Mucosa of stomach (tissue), 1 donor: ENCODE results near the gene PRKRIP1.

Experiments
- H3K27me3 ChIP-seq: one replicate; pipeline ENCODE4 v1.7.0; 2013; ENCODE audit warnings: mild to moderate bottlenecking, low read length; ENCODE audit not compliant: control insufficient read depth, insufficient read depth
- H3K36me3 ChIP-seq: one replicate; pipeline ENCODE4 v1.7.0; 2013; ENCODE audit warnings: low read length; ENCODE audit not compliant: control insufficient read depth, insufficient read depth
- H3K4me1 ChIP-seq: one replicate; pipeline ENCODE4 v1.7.0; 2013; ENCODE audit warnings: mild to moderate bottlenecking, low read length; ENCODE audit not compliant: control insufficient read depth, insufficient read depth
- H3K4me3 ChIP-seq: one replicate; pipeline ENCODE4 v1.7.0; 2013; ENCODE audit warnings: low read length
- H3K9ac ChIP-seq: one replicate; pipeline ENCODE4 v1.7.0; 2013; ENCODE audit warnings: mild to moderate bottlenecking, low read length, moderate library complexity
- H3K9me3 ChIP-seq: one replicate; pipeline ENCODE4 v1.7.0; 2013; ENCODE audit warnings: mild to moderate bottlenecking, low read length, moderate library complexity; ENCODE audit not compliant: control insufficient read depth
- donor health status: Pancreatic carcinoma.

PRKRIP1 gene

DNA sequence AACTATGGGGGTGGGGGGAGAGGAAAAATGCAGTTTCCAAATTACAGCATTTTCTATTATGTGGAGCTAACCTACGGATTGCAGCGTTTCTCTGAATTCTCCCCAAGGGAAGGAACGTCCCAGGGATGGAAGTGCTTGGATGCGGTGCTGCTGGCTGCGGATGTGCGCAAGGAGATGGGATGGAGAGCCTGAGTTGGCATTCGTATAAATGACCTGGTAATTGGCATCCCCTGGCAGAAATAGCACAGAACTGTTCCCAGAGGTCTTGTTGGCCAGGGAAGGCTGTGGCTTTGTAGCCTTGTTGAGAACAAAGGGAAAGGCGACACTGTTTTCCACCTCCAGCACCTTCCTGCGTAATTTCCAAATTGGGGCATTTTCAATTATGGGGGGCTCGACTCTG lies 40.0 kb downstream of the PRKRIP1 start:
- Histone ChIP-seq H3K27me3 (peaks cover 10% of the 10 kb centered on the region), H3K9ac (no peak overlapping the region), H3K4me1 (peaks cover 4% of the 10 kb centered on the region), H3K9me3 (no peaks in the 10 kb centered on the region), H3K4me3 (no peak overlapping the region), H3K36me3 (no peaks in the 10 kb centered on the region)

DNA sequence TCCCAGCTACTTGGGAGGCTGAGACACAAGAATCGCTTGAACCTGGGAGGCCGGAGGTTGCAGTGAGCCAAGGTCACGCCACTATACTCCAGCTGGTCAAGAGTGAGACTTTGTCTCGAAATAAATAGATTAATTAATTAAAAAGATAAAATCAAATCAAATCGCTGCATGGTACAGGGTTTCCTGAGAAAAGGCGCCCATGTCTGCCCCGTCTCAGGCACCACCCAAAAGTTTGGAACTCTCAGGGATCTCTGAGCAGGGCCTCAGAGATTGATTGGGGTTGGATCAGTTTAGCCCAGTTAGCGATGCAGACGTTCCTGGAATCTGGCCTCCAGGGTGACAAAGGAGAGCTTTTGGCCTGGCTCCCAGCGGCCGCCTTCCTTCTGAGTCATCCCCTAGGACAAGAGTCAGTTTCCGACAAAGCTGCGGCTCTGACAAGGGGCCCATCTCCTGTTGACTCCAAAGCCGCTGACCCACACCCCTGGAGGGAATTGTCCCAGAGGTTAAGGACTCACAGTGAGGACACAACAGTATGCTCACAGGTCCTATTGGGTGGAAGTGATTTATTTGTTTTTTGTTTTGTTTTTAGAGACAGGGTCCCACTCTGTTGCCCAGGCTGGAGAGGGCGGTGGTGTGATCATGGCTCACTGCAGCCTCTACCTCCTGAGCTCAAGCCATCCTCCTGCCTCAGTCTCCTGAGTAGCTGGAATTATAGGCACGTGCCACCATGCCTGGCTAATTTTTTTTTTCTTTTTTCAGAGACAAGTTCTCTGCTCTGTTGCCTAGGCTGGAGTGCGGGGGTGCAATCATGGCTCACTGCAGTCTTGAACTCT lies 44.0 kb downstream of the PRKRIP1 start:
- no peaks in the 10 kb centered on the region for H3K27me3 ChIP-seq
- no peak overlapping the region for H3K9ac ChIP-seq
- H3K9me3 ChIP-seq = no peaks in the 10 kb centered on the region
- no peaks in the 10 kb centered on the region for H3K4me1 ChIP-seq
- no peak overlapping the region for H3K4me3 ChIP-seq
- H3K36me3 ChIP-seq = no peaks in the 10 kb centered on the region

DNA sequence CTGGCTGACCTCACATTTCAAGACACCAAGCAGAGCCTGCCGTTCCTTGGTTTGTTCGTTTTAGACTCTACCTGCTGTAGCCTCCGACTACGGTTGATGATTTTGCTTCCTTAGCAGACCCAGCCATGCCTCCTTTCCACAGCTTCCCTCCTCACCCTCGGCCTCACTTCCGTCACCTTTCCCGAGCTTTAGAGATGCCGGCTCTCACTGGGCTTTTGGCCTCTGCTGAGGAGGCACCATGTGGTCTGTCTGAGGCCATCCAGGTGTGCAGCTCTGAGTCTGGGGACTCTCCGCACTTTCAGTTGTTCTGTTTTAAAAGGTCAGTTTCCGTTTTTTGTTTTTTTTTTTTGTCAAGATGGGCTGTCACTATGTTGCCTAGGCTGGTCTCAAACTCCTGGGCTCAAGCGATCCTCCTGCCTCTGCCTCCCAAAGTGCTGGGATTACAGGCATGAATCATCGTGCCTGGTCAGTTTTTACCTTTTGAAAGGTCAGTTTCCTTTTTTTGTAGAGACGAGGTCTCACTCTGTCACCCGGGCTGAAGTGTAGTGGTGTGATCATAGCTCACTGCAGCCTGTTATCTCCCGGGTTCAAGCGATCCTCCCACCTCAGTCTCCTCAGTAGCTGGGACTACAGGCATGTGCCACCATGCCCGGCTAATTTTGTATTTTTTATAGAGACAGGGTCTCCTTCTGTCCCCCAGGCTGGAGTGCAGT lies 49.0 kb downstream of the PRKRIP1 start:
- no peaks in the 10 kb centered on the region for H3K36me3 ChIP-seq
- no peaks in the 10 kb centered on the region for H3K4me1 ChIP-seq
- H3K9ac ChIP-seq = no peak overlapping the region
- no peak overlapping the region for H3K4me3 ChIP-seq
- no peaks in the 10 kb centered on the region for H3K27me3 ChIP-seq
- H3K9me3 ChIP-seq = no peaks in the 10 kb centered on the region

DNA sequence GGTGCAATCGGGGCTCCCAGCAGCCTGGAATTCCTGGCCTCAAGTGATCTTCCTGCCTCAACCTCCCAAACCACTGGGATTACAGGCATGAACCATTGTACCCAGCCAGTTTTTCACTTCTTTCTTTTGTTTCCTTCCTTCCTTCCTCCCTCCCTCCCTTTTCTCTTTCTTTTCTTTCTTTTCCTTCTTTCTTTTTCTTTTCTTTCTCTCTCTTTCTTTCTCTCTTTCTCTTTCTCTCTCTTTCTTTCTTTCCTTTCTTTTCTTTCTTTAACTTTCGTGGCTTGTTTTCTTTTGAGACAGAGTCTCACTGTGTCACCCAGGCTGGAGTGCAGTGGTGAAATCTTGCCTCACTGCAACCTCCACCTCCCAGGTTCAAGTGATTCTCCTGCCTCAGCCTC lies 49.5 kb downstream of the PRKRIP1 start:
- Histone ChIP-seq H3K36me3 (no peaks in the 10 kb centered on the region), H3K4me1 (no peaks in the 10 kb centered on the region)

DNA sequence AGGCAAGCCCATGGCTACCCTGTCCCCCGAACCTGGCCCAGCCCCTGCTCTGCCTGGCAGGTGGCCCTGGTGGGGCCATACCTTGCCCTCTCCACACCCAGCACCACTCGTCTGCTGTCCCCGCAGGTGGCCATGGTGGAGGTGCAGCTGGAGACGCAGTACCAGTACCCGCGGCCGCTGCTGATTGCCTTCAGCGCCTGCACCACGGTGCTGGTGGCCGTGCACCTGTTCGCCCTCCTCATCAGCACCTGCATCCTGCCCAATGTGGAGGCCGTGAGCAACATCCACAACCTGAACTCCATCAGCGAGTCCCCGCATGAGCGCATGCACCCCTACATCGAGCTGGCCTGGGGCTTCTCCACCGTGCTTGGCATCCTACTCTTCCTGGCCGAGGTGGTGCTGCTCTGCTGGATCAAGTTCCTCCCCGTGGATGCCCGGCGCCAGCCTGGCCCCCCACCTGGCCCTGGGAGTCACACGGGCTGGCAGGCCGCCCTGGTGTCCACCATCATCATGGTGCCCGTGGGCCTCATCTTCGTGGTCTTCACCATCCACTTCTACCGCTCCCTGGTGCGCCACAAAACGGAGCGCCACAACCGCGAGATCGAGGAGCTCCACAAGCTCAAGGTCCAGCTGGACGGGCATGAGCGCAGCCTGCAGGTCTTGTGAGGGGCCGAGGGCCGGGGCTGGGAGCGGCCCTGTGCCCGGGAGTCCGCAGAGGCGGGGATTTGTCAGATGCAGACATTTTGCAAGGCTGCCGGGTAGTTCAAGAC lies 50.4 kb downstream of the PRKRIP1 start:
- H3K9me3 ChIP-seq = no peaks in the 10 kb centered on the region

More for the DNA sequence above, 49.5 kb downstream of the PRKRIP1 start:
- Histone ChIP-seq H3K27me3 (no peaks in the 10 kb centered on the region), H3K4me3 (no peak overlapping the region), H3K9ac (no peak overlapping the region), H3K9me3 (no peaks in the 10 kb centered on the region)

DNA sequence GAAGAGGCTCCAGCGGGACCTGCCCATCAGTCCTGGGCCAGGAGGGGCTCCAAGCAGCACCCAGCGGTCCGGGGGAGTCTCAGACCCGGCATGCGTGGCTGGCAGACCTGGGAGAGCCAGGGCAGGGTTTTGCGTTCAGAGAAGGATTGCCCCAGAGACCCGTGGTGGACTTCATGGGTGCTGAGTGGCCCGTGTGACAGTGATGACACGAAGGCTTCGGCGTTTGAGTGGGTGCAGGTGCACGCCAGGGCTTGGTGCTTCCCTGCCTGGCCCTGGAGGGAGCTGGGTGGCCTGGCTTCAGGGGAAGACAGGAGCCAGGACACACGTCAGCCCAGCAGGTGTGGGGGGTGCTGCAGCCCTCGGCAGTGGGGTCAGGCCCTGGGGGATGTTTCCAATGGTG lies 51.1 kb downstream of the PRKRIP1 start:
- H3K27me3 ChIP-seq = no peaks in the 10 kb centered on the region
- no peaks in the 10 kb centered on the region for H3K9me3 ChIP-seq
- no peaks in the 10 kb centered on the region for H3K36me3 ChIP-seq
- no peaks in the 10 kb centered on the region for H3K4me1 ChIP-seq
- H3K4me3 ChIP-seq = no peak overlapping the region
- H3K9ac ChIP-seq = no peak overlapping the region

More for the DNA sequence above, 50.4 kb downstream of the PRKRIP1 start:
- no peak overlapping the region for H3K9ac ChIP-seq
- H3K36me3 ChIP-seq = no peaks in the 10 kb centered on the region
- H3K4me3 ChIP-seq = no peak overlapping the region
- H3K4me1 ChIP-seq = no peaks in the 10 kb centered on the region
- H3K27me3 ChIP-seq = no peaks in the 10 kb centered on the region

DNA sequence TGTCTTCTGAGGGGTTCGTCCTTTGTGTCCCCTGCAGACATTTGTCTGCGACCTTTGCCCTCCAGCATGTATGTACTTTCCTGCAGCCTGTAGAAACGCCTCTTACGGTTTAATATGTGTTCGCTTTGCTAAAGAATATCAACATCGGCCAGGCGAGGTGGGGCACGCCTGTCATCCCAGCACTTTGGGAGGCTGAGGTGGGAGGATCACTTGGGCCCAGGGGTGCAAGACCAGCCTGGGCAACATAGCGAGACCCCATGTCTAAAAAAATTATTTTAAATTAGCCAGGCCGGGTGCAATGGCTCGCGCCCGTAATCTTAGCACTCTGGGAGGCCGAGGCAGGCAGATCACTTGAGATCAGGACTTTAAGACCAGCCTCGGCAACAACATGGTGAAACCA lies 53.0 kb downstream of the PRKRIP1 start:
- Histone ChIP-seq H3K4me1 (no peaks in the 10 kb centered on the region), H3K27me3 (no peaks in the 10 kb centered on the region), H3K36me3 (no peaks in the 10 kb centered on the region), H3K4me3 (no peak overlapping the region), H3K9me3 (no peaks in the 10 kb centered on the region), H3K9ac (no peak overlapping the region)

DNA sequence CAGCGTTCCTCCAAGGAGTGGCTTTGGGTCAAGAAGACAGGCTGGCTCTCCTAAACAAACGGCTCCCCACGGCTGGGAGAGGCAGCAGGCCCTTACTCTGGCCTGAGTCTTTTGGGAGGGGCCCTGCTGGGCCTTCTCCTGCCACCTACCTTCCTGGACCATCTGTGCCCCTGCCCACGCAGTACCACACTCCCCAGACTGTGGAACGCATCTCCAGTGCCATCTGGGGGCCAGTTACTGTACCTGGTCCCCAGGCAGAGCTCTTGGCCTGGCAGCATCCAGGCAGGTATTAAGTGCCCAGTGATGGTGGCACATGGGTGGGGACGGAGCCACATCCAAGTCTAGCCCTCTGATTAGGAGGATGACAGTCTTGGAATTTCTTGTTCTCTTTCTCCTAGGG lies 54.1 kb downstream of the PRKRIP1 start:
- no peaks in the 10 kb centered on the region for H3K27me3 ChIP-seq
- H3K36me3 ChIP-seq = no peaks in the 10 kb centered on the region
- no peaks in the 10 kb centered on the region for H3K4me1 ChIP-seq
- H3K9ac ChIP-seq = no peak overlapping the region
- H3K4me3 ChIP-seq = no peak overlapping the region
- no peaks in the 10 kb centered on the region for H3K9me3 ChIP-seq

DNA sequence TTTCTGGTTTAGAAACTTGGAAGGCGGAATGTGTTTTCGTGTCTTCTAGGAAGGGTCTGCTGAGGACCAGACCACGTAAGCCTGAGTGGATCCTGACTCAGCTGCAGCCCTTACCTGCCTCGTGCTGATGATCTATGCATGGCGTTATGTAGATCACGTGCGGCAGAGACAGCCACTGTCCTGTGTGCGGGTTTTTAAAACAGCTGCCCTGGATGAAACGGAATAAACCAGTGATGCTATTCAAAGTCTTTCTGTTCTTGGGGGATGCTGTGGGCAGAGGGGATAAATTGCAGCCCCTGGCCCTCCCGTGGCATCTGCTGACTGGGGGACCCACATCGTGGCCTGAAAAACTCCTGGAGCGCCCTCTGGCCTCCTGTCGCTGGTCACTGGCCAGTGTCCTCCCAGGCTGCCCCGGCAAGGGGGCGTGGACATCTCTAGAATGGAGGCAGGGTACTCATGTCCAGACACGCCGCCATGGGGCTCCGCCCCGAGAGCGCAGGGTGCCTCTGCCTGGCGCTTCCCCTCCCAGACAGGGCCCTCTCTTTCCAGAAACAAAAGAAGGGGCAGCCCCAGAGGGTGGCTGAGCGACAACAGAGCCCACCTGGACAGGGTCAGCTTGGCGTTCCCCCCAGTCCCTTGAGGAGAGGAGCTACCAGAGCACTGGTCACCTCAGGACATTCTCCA lies 55.4 kb downstream of the PRKRIP1 start:
- H3K4me3 ChIP-seq = no peak overlapping the region
- no peaks in the 10 kb centered on the region for H3K4me1 ChIP-seq
- H3K36me3 ChIP-seq = no peaks in the 10 kb centered on the region
- H3K27me3 ChIP-seq = no peaks in the 10 kb centered on the region
- no peaks in the 10 kb centered on the region for H3K9me3 ChIP-seq
- no peak overlapping the region for H3K9ac ChIP-seq

DNA sequence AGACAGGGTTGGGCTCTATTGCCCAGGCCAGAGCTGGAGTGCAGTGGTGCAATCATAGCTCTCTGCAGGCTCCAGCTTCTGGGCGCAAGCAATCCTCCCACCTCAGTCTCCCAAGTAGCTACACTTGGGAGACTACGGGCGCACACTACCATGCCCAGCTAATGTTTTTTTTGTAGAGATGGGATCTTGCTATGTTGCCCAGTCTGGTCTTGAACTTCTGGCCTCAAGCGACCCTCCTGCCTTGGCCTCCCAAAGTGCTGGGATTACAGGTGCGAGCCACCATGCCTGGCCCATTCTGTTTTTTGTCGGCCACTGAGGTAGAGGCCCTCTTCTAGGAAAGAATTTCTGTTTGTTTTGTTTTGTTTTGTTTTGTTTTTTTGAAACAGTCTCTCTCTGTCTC lies 56.3 kb downstream of the PRKRIP1 start:
- Histone ChIP-seq H3K4me1 (no peaks in the 10 kb centered on the region), H3K27me3 (no peaks in the 10 kb centered on the region), H3K9ac (no peak overlapping the region), H3K9me3 (no peaks in the 10 kb centered on the region), H3K4me3 (no peak overlapping the region), H3K36me3 (no peaks in the 10 kb centered on the region)

DNA sequence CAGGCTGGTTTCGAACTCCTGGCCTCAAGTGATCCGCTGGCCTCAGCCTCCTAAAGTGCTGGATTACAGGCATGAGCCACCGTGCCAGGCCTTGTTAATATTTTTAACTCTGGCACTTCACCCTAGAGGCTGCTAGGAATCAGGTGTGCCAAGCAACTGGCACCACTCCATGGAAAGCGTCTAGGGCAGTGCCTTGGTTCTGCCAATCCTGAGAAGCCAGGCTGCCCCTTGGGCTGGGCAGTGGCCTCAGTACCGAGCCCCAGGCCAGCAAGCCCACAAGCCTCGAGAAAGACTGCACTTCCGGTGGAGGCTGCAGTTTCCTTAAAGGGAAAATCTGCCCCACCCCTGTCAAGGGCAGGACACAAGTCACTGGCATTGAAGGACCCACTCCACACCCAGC lies 57.2 kb downstream of the PRKRIP1 start:
- Histone ChIP-seq H3K27me3 (no peaks in the 10 kb centered on the region), H3K4me3 (no peak overlapping the region), H3K4me1 (no peaks in the 10 kb centered on the region), H3K9ac (no peak overlapping the region), H3K36me3 (no peaks in the 10 kb centered on the region), H3K9me3 (no peaks in the 10 kb centered on the region)
